IMR-90 (cell line): Measurements from ENCODE around the gene ANK3. TPM values are rescaled to one million over a fixed set of nuclear protein-coding genes. Genes with fewer than 3 reads are reported as not detected.

ENCODE experiments used
- ATAC-seq: fragments of 200-7000 bp; cut with Tn5 transposase; 2 replicates; pipeline ENCODE4 v1.9.1; 2020; ENCODE audit warnings: low read depth, mild to moderate bottlenecking, moderate library complexity
- BruUV-seq: library from RNA; stranded (reverse); fragments of 400-500 nt; replicated peaks from 2 replicates; lab custom pipeline; 2021; lab: Mats Ljungman, UMichigan
- CTCF ChIA-PET: fragments of 300-600 bp; formaldehyde crosslinking; extraction: SDS; loops from one replicate; lab custom pipeline; 2021; ENCODE audit warnings: antibody characterized with exemption; lab: Yijun Ruan, JAX
- POLR2A ChIA-PET: fragments of 300-600 bp; sonication (Branson Sonifier 250); formaldehyde crosslinking; loops from one replicate; lab custom pipeline; 2022; ENCODE audit warnings: antibody characterized with exemption; ENCODE audit not compliant: unreplicated experiment; lab: Charles Lee
- DNase-seq: peaks from one replicate; pipeline ENCODE4 v3.0.0; 2013
- H2AFZ ChIP-seq: replicated peaks from 2 replicates; pipeline ENCODE3; 2013; ENCODE audit warnings: low read length, mild to moderate bottlenecking; ENCODE audit not compliant: poor library complexity
- H2AK5ac ChIP-seq: 2 replicates; pipeline ENCODE4 v1.6.1; 2013; ENCODE audit warnings: low read depth, low read length, inconsistent platforms
- H2AK9ac ChIP-seq: replicated peaks from 2 replicates; pipeline ENCODE3; 2013; ENCODE audit warnings: mild to moderate bottlenecking, low read depth, low read length, moderate library complexity; ENCODE audit not compliant: poor library complexity
- H2BK120ac ChIP-seq: 2 replicates; pipeline ENCODE4 v1.6.1; 2013; ENCODE audit warnings: low read depth, low read length, inconsistent platforms
- H2BK15ac ChIP-seq: 3 replicates; pipeline ENCODE4 v1.6.1; 2013; ENCODE audit warnings: low read depth, low read length, inconsistent platforms
- H2BK20ac ChIP-seq: 2 replicates; pipeline ENCODE4 v1.6.1; 2013; ENCODE audit warnings: low read depth, mild to moderate bottlenecking, inconsistent platforms, low read length, moderate library complexity
- H2BK5ac ChIP-seq: 2 replicates; pipeline ENCODE4 v1.6.1; 2013; ENCODE audit warnings: mild to moderate bottlenecking, low read depth, low read length, inconsistent platforms; ENCODE audit not compliant: poor library complexity, severe bottlenecking
- H3K14ac ChIP-seq: replicated peaks from 2 replicates; pipeline ENCODE4 v1.6.1; 2013; ENCODE audit warnings: low read depth, low read length, inconsistent platforms
- H3K18ac ChIP-seq: 2 replicates; pipeline ENCODE4 v1.6.1; 2013; ENCODE audit warnings: low read depth, low read length, control low read depth
- H3K23ac ChIP-seq: 2 replicates; pipeline ENCODE4 v1.6.1; 2013; ENCODE audit warnings: low read depth, low read length, inconsistent platforms
- H3K27ac ChIP-seq: 2 replicates; pipeline ENCODE4 v1.5.1; 2013; ENCODE audit warnings: mild to moderate bottlenecking, control low read depth, low read length; ENCODE audit not compliant: insufficient read depth
- H3K27me3 ChIP-seq: 2 replicates; pipeline ENCODE4 v1.6.1; 2013; ENCODE audit warnings: low read length; ENCODE audit not compliant: control insufficient read depth, insufficient read depth
- H3K36me3 ChIP-seq: 2 replicates; pipeline ENCODE4 v1.6.1; 2013; ENCODE audit warnings: low read length, mixed read lengths; ENCODE audit not compliant: control insufficient read depth, insufficient read depth
- H3K4ac ChIP-seq: 2 replicates; pipeline ENCODE4 v1.6.1; 2013; ENCODE audit warnings: low read depth, low read length, inconsistent platforms
- H3K4me1 ChIP-seq: 2 replicates; pipeline ENCODE4 v1.6.1; 2013; ENCODE audit warnings: low read length, mixed read lengths; ENCODE audit not compliant: control insufficient read depth, insufficient read depth
- H3K4me2 ChIP-seq: 2 replicates; pipeline ENCODE4 v1.6.1; 2013; ENCODE audit warnings: low read depth, mild to moderate bottlenecking, control low read depth, low read length, moderate library complexity
- H3K4me3 ChIP-seq: 2 replicates; pipeline ENCODE4 v1.5.1; 2013; ENCODE audit warnings: low read depth, mild to moderate bottlenecking, control low read depth, low read length, moderate library complexity; ENCODE audit not compliant: insufficient read depth
- H3K56ac ChIP-seq: 2 replicates; pipeline ENCODE4 v1.6.1; 2013; ENCODE audit warnings: low read length, inconsistent platforms; ENCODE audit not compliant: insufficient read depth; ENCODE audit errors: extremely low read depth
- H3K79me1 ChIP-seq, 2 experiments: 2 replicates each; pipeline ENCODE4 v1.6.1; 2013; ENCODE audit warnings: low read length in 2 of 2, inconsistent platforms in 1 of 2, low read depth in 1 of 2
- H3K9ac ChIP-seq: 2 replicates; pipeline ENCODE4 v1.6.1; 2013; ENCODE audit warnings: low read depth, low read length, control low read depth
- H3K9me1 ChIP-seq: 2 replicates; pipeline ENCODE4 v1.6.1; 2013; ENCODE audit warnings: low read length, inconsistent platforms; ENCODE audit not compliant: insufficient read depth
- H3K9me3 ChIP-seq: 2 replicates; pipeline ENCODE4 v1.6.1; 2013; ENCODE audit warnings: low read length; ENCODE audit not compliant: control insufficient read depth, insufficient read depth
- H4K20me1 ChIP-seq: 2 replicates; pipeline ENCODE4 v1.6.1; 2013; ENCODE audit warnings: low read length, inconsistent platforms; ENCODE audit not compliant: insufficient read depth
- H4K5ac ChIP-seq: 2 replicates; pipeline ENCODE4 v1.6.1; 2013; ENCODE audit warnings: mild to moderate bottlenecking, low read depth, low read length, control low read depth
- H4K8ac ChIP-seq, 2 experiments: 2 replicates each; pipeline ENCODE4 v1.6.1; 2013; ENCODE audit warnings: low read depth in 2 of 2, low read length in 2 of 2, control low read depth in 1 of 2, inconsistent platforms in 1 of 2
- H4K91ac ChIP-seq: 2 replicates; pipeline ENCODE4 v1.6.1; 2013; ENCODE audit warnings: low read depth, low read length, inconsistent platforms; ENCODE audit not compliant: insufficient read depth
- BHLHE40 ChIP-seq: fragments of 150-350 bp; IDR thresholded peaks from 2 replicates; pipeline ENCODE4 v1.6.1; 2016; ENCODE audit warnings: mild to moderate bottlenecking, low read depth, low read length
- CEBPB ChIP-seq: IDR thresholded peaks from 2 replicates; pipeline ENCODE4 v1.6.1; 2012; ENCODE audit warnings: low read depth, low read length, improper control_type of control experiment
- CHD1 ChIP-seq: IDR thresholded peaks from 2 replicates; pipeline ENCODE4 v1.6.1; 2012; ENCODE audit warnings: low read depth, low read length, improper control_type of control experiment
- FOS ChIP-seq: fragments of 150-350 bp; IDR thresholded peaks from 2 replicates; pipeline ENCODE4 v1.6.1; 2016; ENCODE audit warnings: low read depth, low read length
- MAFK ChIP-seq: IDR thresholded peaks from 2 replicates; pipeline ENCODE4 v1.6.1; 2012; ENCODE audit warnings: low read depth, low read length, improper control_type of control experiment
- MAZ ChIP-seq: IDR thresholded peaks from 2 replicates; pipeline ENCODE4 v1.6.1; 2012; ENCODE audit warnings: low read depth, mild to moderate bottlenecking, low read length, improper control_type of control experiment, moderate library complexity, borderline replicate concordance
- NFE2L2 ChIP-seq: fragments of 150-350 bp; IDR thresholded peaks from 2 replicates; pipeline ENCODE4 v1.6.1; 2016; ENCODE audit warnings: low read depth, mild to moderate bottlenecking, low read length
- POLR2A ChIP-seq: IDR thresholded peaks from 2 replicates; pipeline ENCODE4 v1.6.1; 2012; ENCODE audit warnings: mild to moderate bottlenecking, low read depth, low read length
- RAD21 ChIP-seq: IDR thresholded peaks from 2 replicates; pipeline ENCODE4 v1.6.1; 2012; ENCODE audit warnings: low read length, improper control_type of control experiment
- RCOR1 ChIP-seq: IDR thresholded peaks from 2 replicates; pipeline ENCODE4 v1.6.1; 2012; ENCODE audit warnings: mild to moderate bottlenecking, low read length, improper control_type of control experiment; ENCODE audit not compliant: insufficient replicate concordance
- RFX5 ChIP-seq: IDR thresholded peaks from 2 replicates; pipeline ENCODE4 v1.8.0; 2012; ENCODE audit warnings: low read depth, mild to moderate bottlenecking, low read length, moderate library complexity
- SMC3 ChIP-seq: fragments of 150-350 bp; IDR thresholded peaks from 2 replicates; pipeline ENCODE4 v1.6.1; 2016; ENCODE audit warnings: low read depth, mild to moderate bottlenecking, antibody characterized with exemption, low read length, moderate library complexity
- USF2 ChIP-seq: fragments of 150-350 bp; IDR thresholded peaks from 2 replicates; pipeline ENCODE4 v1.6.1; 2017; ENCODE audit warnings: mild to moderate bottlenecking, antibody characterized with exemption, low read length, low read depth
- WGBS, 2 experiments: methylation state at CpG; one replicate each; pipeline versions ENCODE4 v1.1.5 to v1.1.7; 2013; ENCODE audit warnings: missing lambda C conversion rate in 2 of 2; ENCODE audit not compliant: insufficient read length in 1 of 2; ENCODE audit errors: extremely low coverage in 2 of 2; 5-methylcytosine and 5-hydroxymethylcytosine counted together
- dilution Hi-C: fragments of 300-500 bp; cut with HindIII; formaldehyde crosslinking; loops from one replicate; pipeline ENCODE4 v1.14.3; 2018; ENCODE audit warnings: low sequenced_read_pairs; ENCODE audit not compliant: unreplicated experiment
- in situ Hi-C: fragments of 300-500 bp; cut with MboI; formaldehyde crosslinking; loops from 3 replicates; pipeline ENCODE4 v1.14.3; 2019; ENCODE audit warnings: low sequenced_read_pairs, inconsistent platforms, mixed read lengths
- intact Hi-C: fragments of 100-400 bp; cut with micrococcal nuclease; formaldehyde crosslinking; loops from 2 replicates; pipeline ENCODE4 v1.10.0; 2022
- polyA plus RNA-seq, 3 experiments: library from polyadenylated mRNA; depleted of rRNA; stranded (reverse); fragments of >200 nt; gene quantifications; 2 replicates each; pipeline ENCODE4 v1.2.3, GENCODE V29; 2012; ENCODE audit warnings: low replicate concordance in 1 of 3
- total RNA-seq: library from RNA; depleted of rRNA; stranded (reverse); fragments of >200 nt; gene quantifications from 2 replicates; pipeline ENCODE4 v1.2.3, GENCODE V29; 2012
- TF ChIP-seq, protein P1 (sequence below): conservative IDR thresholded peaks from 2 replicates; pipeline ENCODE4 v1.5.1; 2012; ENCODE audit warnings: mild to moderate bottlenecking, low read depth, low read length, improper control_type of control experiment

Gene ANK3
- total and polyA plus RNA-seq, 2 of the 4 experiments (the other 2 are of a cell fraction) = 0.63 to 1.8 TPM

DNA sequence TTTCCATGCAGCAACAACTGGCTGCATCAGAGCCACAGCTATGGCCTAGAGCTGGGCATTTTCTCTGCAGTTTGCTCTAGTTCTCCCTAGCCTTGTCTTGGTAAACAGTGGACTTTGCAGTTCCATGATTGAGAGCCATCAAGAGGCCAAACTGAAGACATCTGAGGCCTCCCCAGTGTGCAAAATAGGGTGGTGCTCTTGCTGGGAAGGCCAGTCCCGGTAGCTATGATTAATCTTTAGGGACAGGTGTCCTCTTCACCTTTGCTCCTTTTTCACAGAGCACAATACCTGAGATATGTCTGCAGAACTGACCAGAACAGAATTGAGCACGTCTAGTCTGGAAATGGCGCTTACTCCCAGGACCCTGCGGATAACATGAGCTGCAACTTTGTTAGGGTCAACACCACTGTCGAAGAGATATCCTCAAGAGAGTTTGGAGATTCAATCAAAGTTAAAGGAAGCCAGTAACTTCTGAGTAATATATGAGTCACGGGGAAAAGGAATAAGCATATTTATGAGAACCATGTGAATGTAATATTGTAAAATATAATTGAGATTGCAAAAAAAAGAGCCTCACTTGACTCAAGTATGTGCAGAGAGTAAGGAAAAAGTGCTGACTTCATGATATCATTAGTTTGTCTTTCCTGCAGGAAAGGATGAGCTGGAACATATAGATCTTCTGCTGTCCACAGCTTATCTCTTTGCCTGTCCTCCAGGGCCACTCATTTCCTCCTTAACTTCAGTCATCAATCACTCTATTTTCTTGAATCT is 76.7 kb downstream of the ANK3 start:
- H3K4me3 ChIP-seq = no peak overlapping the region
- peak overlapping the region; percentile 80 for H2BK20ac ChIP-seq
- H3K79me1 ChIP-seq = no peaks in the 10 kb centered on the region
- no peak overlapping the region for H4K5ac ChIP-seq
- peak overlapping the region; percentile 64 for H2BK120ac ChIP-seq
- peak overlapping the region; percentile 41; the same call in 1 of the 2 replicates for H3K4me2 ChIP-seq
- H3K9me3 ChIP-seq = no peaks in the 10 kb centered on the region
- peak overlapping the region; percentile 53 for H2AFZ ChIP-seq
- 0 out of 2 replicates have a peak overlapping the region, but pooled peaks have one; percentile 54 for H3K14ac ChIP-seq
- peaks cover 8% of the 10 kb centered on the region for H3K4me1 ChIP-seq
- dilution Hi-C loops (no loop called here), in situ Hi-C loops (no loop called here), intact Hi-C loops (no loop called here)
- H2AK9ac ChIP-seq = no peak overlapping the region
- H4K91ac ChIP-seq = 0 out of 2 replicates have a peak overlapping the region, but pooled peaks have one; percentile 13
- peak overlapping the region; percentile 30 for H2BK5ac ChIP-seq
- no peak overlapping the region for H2AK5ac ChIP-seq
- peak overlapping the region; percentile 72 for H3K4ac ChIP-seq
- peak; percentile 80 for ATAC-seq
- no peak overlapping the region for H3K23ac ChIP-seq
- peak overlapping the region; percentile 16; the same call in 1 of the 3 replicates for H2BK15ac ChIP-seq
- H3K27me3 ChIP-seq = no peaks in the 10 kb centered on the region
- no peak overlapping the region for H3K56ac ChIP-seq
- ChIA-PET CTCF (interaction anchor here (1.1 to 1.7 kb wide), 2 partner anchors 11 to 121 kb away, joined by 3 to 4 read pairs; no protein-coding TSS in a partner anchor), POLR2A (no interaction called here)
- WGBS, 2 experiments = 64% methylated on average over 2 of the region's 6 CpGs; no CpG with 5 or more reads in 1 of the 2 experiments
- no peak overlapping the region for H3K9ac ChIP-seq
- H4K8ac ChIP-seq = peak overlapping the region in 1 of 2 experiments; percentile 44; a peak in 2 of 4 replicates
- no peak overlapping the region for H3K27ac ChIP-seq
- DNase-seq = peak; percentile 82
- H3K9me1 ChIP-seq = peaks cover 7% of the 10 kb centered on the region; the same call in 1 of the 2 replicates
- H3K36me3 ChIP-seq = no peaks in the 10 kb centered on the region
- H3K18ac ChIP-seq = peak overlapping the region; percentile 31; the same call in 1 of the 2 replicates
- BruUV-seq = no TSS peak
- H4K20me1 ChIP-seq = no peaks in the 10 kb centered on the region
- TF ChIP-seq RCOR1 (no peak), RFX5 (no peak), FOS (peak; percentile 42), NFE2L2 (0 out of 2 replicates have a peak, but pooled peaks have one; percentile 7), BHLHE40 (no peak), MAZ (no peak), USF2 (no peak), CHD1 (no peak), SMC3 (no peak), CEBPB (no peak), POLR2A (no peak), MAFK (peak; percentile 94), RAD21 (no peak)
- TF ChIP-seq, protein P1, sequence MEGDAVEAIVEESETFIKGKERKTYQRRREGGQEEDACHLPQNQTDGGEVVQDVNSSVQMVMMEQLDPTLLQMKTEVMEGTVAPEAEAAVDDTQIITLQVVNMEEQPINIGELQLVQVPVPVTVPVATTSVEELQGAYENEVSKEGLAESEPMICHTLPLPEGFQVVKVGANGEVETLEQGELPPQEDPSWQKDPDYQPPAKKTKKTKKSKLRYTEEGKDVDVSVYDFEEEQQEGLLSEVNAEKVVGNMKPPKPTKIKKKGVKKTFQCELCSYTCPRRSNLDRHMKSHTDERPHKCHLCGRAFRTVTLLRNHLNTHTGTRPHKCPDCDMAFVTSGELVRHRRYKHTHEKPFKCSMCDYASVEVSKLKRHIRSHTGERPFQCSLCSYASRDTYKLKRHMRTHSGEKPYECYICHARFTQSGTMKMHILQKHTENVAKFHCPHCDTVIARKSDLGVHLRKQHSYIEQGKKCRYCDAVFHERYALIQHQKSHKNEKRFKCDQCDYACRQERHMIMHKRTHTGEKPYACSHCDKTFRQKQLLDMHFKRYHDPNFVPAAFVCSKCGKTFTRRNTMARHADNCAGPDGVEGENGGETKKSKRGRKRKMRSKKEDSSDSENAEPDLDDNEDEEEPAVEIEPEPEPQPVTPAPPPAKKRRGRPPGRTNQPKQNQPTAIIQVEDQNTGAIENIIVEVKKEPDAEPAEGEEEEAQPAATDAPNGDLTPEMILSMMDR = no peak
